ENCODE data around the gene BMPER.

BMPER gene

GRCh38 chr7:33958104-33958503, 52.8 kb downstream of the BMPER start:
- TF ChIP-seq CTCF (IDR thresholded peaks at IDR 0.05; ENCODE audit: insufficient read depth, low read length, poor library complexity, severe bottlenecking) = no peak

GRCh38 chr7:33959676-33960075, 54.3 kb downstream of the BMPER start:
- no peak for TF ChIP-seq CTCF (IDR thresholded peaks at IDR 0.05; ENCODE audit: insufficient read depth, low read length, poor library complexity, severe bottlenecking)
- H3K4me3 ChIP-seq (replicated peaks; ENCODE audit: low read depth, low read length) = no peak overlapping the region
- H3K36me3 ChIP-seq (ENCODE audit: control insufficient read depth, insufficient read depth, low read length) = no peaks in the 10 kb centered on the region
- no peaks in the 10 kb centered on the region for H3K27me3 ChIP-seq (replicated peaks; ENCODE audit: control insufficient read depth, insufficient read depth, low read length)
- DNase-seq (ENCODE audit: extremely low read depth, insufficient read length) = no peak

More at GRCh38 chr7:33958104-33958503, 52.8 kb downstream of the BMPER start:
- no peak for DNase-seq (ENCODE audit: extremely low read depth, insufficient read length)
- Histone ChIP-seq H3K4me3 (replicated peaks; ENCODE audit: low read depth, low read length) (no peak overlapping the region), H3K36me3 (ENCODE audit: control insufficient read depth, insufficient read depth, low read length) (no peaks in the 10 kb centered on the region), H3K27me3 (replicated peaks; ENCODE audit: control insufficient read depth, insufficient read depth, low read length) (no peaks in the 10 kb centered on the region)

- no peak for DNase-seq (ENCODE audit: extremely low read depth, insufficient read length)
- TF ChIP-seq CTCF (IDR thresholded peaks at IDR 0.05; ENCODE audit: insufficient read depth, low read length, poor library complexity, severe bottlenecking) = no peak
- H3K4me3 ChIP-seq (replicated peaks; ENCODE audit: low read depth, low read length) = no peak overlapping the region
- no peaks in the 10 kb centered on the region for H3K36me3 ChIP-seq (ENCODE audit: control insufficient read depth, insufficient read depth, low read length)
- no peaks in the 10 kb centered on the region for H3K27me3 ChIP-seq (replicated peaks; ENCODE audit: control insufficient read depth, insufficient read depth, low read length)
Observed at GRCh38 chr7:33961948-33962347, 56.6 kb downstream of the BMPER start.

GRCh38 chr7:33964417-33965182, 59.3 kb downstream of the BMPER start:
- no peaks in the 10 kb centered on the region for H3K36me3 ChIP-seq (ENCODE audit: control insufficient read depth, insufficient read depth, low read length)
- no peaks in the 10 kb centered on the region for H3K27me3 ChIP-seq (replicated peaks; ENCODE audit: control insufficient read depth, insufficient read depth, low read length)
- no peak for TF ChIP-seq CTCF (IDR thresholded peaks at IDR 0.05; ENCODE audit: insufficient read depth, low read length, poor library complexity, severe bottlenecking)
- DNase-seq (ENCODE audit: extremely low read depth, insufficient read length) = no peak
- H3K4me3 ChIP-seq (replicated peaks; ENCODE audit: low read depth, low read length) = no peak overlapping the region

GRCh38 chr7:33965183-33965744, 59.9 kb downstream of the BMPER start:
- no peak for TF ChIP-seq CTCF (IDR thresholded peaks at IDR 0.05; ENCODE audit: insufficient read depth, low read length, poor library complexity, severe bottlenecking)
- Histone ChIP-seq H3K4me3 (replicated peaks; ENCODE audit: low read depth, low read length) (no peak overlapping the region), H3K36me3 (ENCODE audit: control insufficient read depth, insufficient read depth, low read length) (no peaks in the 10 kb centered on the region), H3K27me3 (replicated peaks; ENCODE audit: control insufficient read depth, insufficient read depth, low read length) (no peaks in the 10 kb centered on the region; the same call in 1 of the 2 replicates)
- DNase-seq (ENCODE audit: extremely low read depth, insufficient read length) = no peak
